Kidney epithelial cell (primary cell): ENCODE data around the gene METAP1. TPM values are rescaled to one million over a fixed set of nuclear protein-coding genes. Genes with fewer than 3 reads are reported as not detected.
"Not testable (repeated sequence)": the region's sequence is repeated elsewhere in the genome, so short reads cannot be mapped to it uniquely, and the experiment has no call there.

ENCODE experiments used
- DNase-seq: peaks from one replicate; pipeline ENCODE4 v3.0.0-alpha.2; 2010; ENCODE audit warnings: low read depth
- H3K27me3 ChIP-seq: 2 replicates; pipeline ENCODE4 v1.6.0; 2011; ENCODE audit warnings: low read length; ENCODE audit not compliant: control insufficient read depth, insufficient read depth
- H3K36me3 ChIP-seq: 2 replicates; pipeline ENCODE4 v1.5.1; 2011; ENCODE audit warnings: low read length; ENCODE audit not compliant: control insufficient read depth, insufficient read depth
- H3K4me3 ChIP-seq: 2 replicates; pipeline ENCODE4 v1.5.1; 2011; ENCODE audit warnings: low read depth, mild to moderate bottlenecking, control low read depth, low read length
- total RNA-seq: library from RNA; depleted of rRNA; stranded (reverse); fragments of >200 nt; gene quantifications from 2 replicates; pipeline ENCODE4 v1.2.3, GENCODE V29; 2015
- TF ChIP-seq, protein P1 (sequence below): IDR thresholded peaks from 2 replicates; pipeline ENCODE4 v1.5.1; 2011; ENCODE audit warnings: mild to moderate bottlenecking, moderate library complexity, low read length, control low read depth, inconsistent platforms; ENCODE audit not compliant: insufficient read depth, poor library complexity, severe bottlenecking

Gene METAP1
- total RNA-seq, 1 donor from 2014 or later, result 58.9 TPM

GRCh38 chr4:99077177-99077576 is 81.7 kb downstream of the METAP1 start:
- no peak for DNase-seq
- Histone ChIP-seq H3K27me3 (no peaks in the 10 kb centered on the region), H3K36me3 (peaks cover 4% of the 10 kb centered on the region), H3K4me3 (no peak overlapping the region)
- TF ChIP-seq, protein P1, sequence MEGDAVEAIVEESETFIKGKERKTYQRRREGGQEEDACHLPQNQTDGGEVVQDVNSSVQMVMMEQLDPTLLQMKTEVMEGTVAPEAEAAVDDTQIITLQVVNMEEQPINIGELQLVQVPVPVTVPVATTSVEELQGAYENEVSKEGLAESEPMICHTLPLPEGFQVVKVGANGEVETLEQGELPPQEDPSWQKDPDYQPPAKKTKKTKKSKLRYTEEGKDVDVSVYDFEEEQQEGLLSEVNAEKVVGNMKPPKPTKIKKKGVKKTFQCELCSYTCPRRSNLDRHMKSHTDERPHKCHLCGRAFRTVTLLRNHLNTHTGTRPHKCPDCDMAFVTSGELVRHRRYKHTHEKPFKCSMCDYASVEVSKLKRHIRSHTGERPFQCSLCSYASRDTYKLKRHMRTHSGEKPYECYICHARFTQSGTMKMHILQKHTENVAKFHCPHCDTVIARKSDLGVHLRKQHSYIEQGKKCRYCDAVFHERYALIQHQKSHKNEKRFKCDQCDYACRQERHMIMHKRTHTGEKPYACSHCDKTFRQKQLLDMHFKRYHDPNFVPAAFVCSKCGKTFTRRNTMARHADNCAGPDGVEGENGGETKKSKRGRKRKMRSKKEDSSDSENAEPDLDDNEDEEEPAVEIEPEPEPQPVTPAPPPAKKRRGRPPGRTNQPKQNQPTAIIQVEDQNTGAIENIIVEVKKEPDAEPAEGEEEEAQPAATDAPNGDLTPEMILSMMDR, result no peak

GRCh38 chr4:99078336-99078735 is 82.8 kb downstream of the METAP1 start:
- H3K36me3 ChIP-seq, result peaks cover 6% of the 10 kb centered on the region
- no peak for DNase-seq
- TF ChIP-seq, protein P1, result no peak
- no peaks in the 10 kb centered on the region for H3K27me3 ChIP-seq
- no peak overlapping the region for H3K4me3 ChIP-seq

GRCh38 chr4:99078931-99079624 is 83.6 kb downstream of the METAP1 start:
- TF ChIP-seq, protein P1, result no peak
- Histone ChIP-seq H3K4me3 (no peak overlapping the region), H3K27me3 (no peaks in the 10 kb centered on the region), H3K36me3 (peaks cover 8% of the 10 kb centered on the region)
- no peak for DNase-seq

GRCh38 chr4:99079625-99080295 is 84.2 kb downstream of the METAP1 start:
- H3K36me3 ChIP-seq, result peaks cover 9% of the 10 kb centered on the region
- no peak overlapping the region for H3K4me3 ChIP-seq
- TF ChIP-seq, protein P1, result no peak
- no peaks in the 10 kb centered on the region for H3K27me3 ChIP-seq
- no peak for DNase-seq

DNA sequence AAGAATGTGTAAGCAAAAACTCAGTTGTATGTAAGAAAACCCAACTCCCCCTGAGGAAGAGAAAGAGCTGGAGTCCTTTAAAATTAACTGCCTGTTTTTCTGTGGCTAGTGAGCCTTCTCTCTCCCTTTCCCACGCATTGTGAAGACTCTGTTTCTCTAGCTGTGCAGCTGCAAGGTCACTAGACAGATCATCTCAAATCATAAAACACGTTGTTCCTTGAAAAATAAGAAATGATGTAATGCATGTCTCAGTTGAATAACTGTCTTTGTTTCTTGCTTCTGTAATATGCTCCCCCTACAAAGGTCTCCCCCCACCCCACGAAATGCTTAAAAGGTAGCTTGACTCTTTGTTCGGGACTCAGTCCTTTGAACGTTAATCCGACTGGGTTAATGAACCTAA is 85.3 kb downstream of the METAP1 start:
- H3K4me3 ChIP-seq, H3K36me3 ChIP-seq, H3K27me3 ChIP-seq, DNase-seq: not testable (repeated sequence)

DNA sequence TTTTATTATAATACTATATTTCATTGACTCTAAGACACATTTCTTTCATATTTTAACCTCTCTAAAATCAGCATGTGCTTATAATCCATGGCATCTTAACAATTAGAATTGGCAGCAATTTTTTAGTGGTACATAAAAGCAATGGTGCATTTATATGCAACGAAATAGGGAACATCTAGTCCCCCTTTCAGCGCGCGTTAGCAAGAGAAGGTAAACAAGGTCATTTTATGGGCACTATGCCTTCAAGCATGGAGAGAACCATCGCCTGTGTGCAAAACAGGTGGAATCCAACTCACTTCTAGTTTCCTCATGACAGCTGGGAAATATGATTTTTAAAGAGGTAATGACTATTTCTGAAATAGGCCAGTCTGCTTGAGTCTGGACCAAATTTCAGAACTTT is 86.7 kb downstream of the METAP1 start:
- no peak for DNase-seq
- H3K27me3 ChIP-seq, result no peaks in the 10 kb centered on the region
- H3K36me3 ChIP-seq, result peaks cover 8% of the 10 kb centered on the region
- H3K4me3 ChIP-seq, result no peak overlapping the region
- TF ChIP-seq, protein P1, result no peak
